A549 (cell line): ENCODE results near the gene MYADM. TPM values are rescaled to one million over a fixed set of nuclear protein-coding genes. Genes with fewer than 3 reads are reported as not detected.
A peak's percentile ranks its signal among the peaks of the same experiment; 100 is the strongest.

ENCODE experiments used
- ATAC-seq, 2 experiments: fragments of 200-7000 bp in 1 of 2; fragments of >200 bp in 1 of 2; cut with Nextera tagmentation in 1 of 2; cut with Tn5 transposase in 1 of 2; 3 replicates each; pipeline versions ENCODE4 v1.8.0 to v1.9.1; 2018 to 2020; ENCODE audit warnings: mild to moderate bottlenecking in 1 of 2, moderate library complexity in 1 of 2
- CTCF ChIA-PET: fragments of 300-600 bp; sonication (Branson Sonifier 250); formaldehyde crosslinking; extraction: SDS; loops from one replicate; lab custom pipeline; 2021; ENCODE audit warnings: antibody characterized with exemption, inconsistent platforms; lab: Yijun Ruan, JAX
- POLR2A ChIA-PET: fragments of 350-600 bp; formaldehyde crosslinking; extraction: SDS; loops from one replicate; lab custom pipeline; 2021; ENCODE audit warnings: antibody characterized with exemption, inconsistent platforms; lab: Yijun Ruan, JAX
- DNase-seq, 2 experiments: peaks; one replicate each; pipeline versions ENCODE4 v3.0.0 to v3.0.0-alpha.2; 2011 to 2016; ENCODE audit warnings: low read depth in 1 of 2, low spot score in 1 of 2
- FAIRE-seq: peaks from 2 replicates; lab custom pipeline; 2011; peaks lifted over from hg19 to GRCh38; lab: Jason Lieb, UNC
- H3K27ac ChIP-seq, 2 experiments: fragments of >200 bp; sonication (Bioruptor Twin); formaldehyde crosslinking; 3 replicates each; pipeline ENCODE4 v1.5.1; 2016 to 2017
- H3K4me1 ChIP-seq: fragments of >200 bp; sonication (Bioruptor Twin); formaldehyde crosslinking; 3 replicates; pipeline ENCODE4 v1.6.1; 2016
- H3K4me2 ChIP-seq: fragments of >200 bp; sonication (Bioruptor Twin); formaldehyde crosslinking; 3 replicates; pipeline ENCODE4 v1.6.1; 2016
- H3K4me3 ChIP-seq: fragments of >200 bp; sonication (Bioruptor Twin); formaldehyde crosslinking; 3 replicates; pipeline ENCODE4 v1.5.1; 2016
- H3K9me3 ChIP-seq: fragments of >200 bp; sonication (Bioruptor Twin); formaldehyde crosslinking; 3 replicates; pipeline ENCODE4 v1.6.1; 2016
- CBX2 ChIP-seq: fragments of 200-600 bp; sonication (generic); IDR thresholded peaks from 2 replicates; pipeline ENCODE4 v1.6.1; 2016; ENCODE audit warnings: low read depth, mild to moderate bottlenecking, borderline replicate concordance
- CBX8 ChIP-seq: fragments of 200-600 bp; sonication (generic); IDR thresholded peaks from 2 replicates; pipeline ENCODE4 v1.6.1; 2016
- CEBPB ChIP-seq, 2 experiments: fragments of >200 bp in 1 of 2; sonication (Bioruptor Twin) in 1 of 2; formaldehyde crosslinking in 1 of 2; IDR thresholded peaks; 2 replicates each; pipeline ENCODE4 v1.6.1; 2012 to 2016
- EHF ChIP-seq: fragments of 250-450 bp; sonication (Bioruptor Pico); IDR thresholded peaks from 2 replicates; pipeline ENCODE4 v1.5.0; 2020; ENCODE audit warnings: mild to moderate bottlenecking
- EHMT2 ChIP-seq: fragments of 200-600 bp; sonication (generic); IDR thresholded peaks from 2 replicates; pipeline ENCODE4 v1.6.1; 2016; ENCODE audit warnings: antibody characterized with exemption, low read depth, mild to moderate bottlenecking, moderate library complexity
- ESRRA ChIP-seq: fragments of 150-350 bp; IDR thresholded peaks from 2 replicates; pipeline ENCODE4 v1.6.1; 2014; ENCODE audit warnings: mild to moderate bottlenecking, low read length, borderline replicate concordance
- FOSB ChIP-seq: fragments of 250-450 bp; sonication (Bioruptor Pico); IDR thresholded peaks from 2 replicates; pipeline ENCODE4 v1.5.0; 2020; ENCODE audit warnings: mild to moderate bottlenecking, moderate library complexity
- GATA3 ChIP-seq: IDR thresholded peaks from 2 replicates; pipeline ENCODE4 v1.6.1; 2012; ENCODE audit warnings: borderline replicate concordance
- HDAC2 ChIP-seq: fragments of 200-600 bp; sonication (generic); IDR thresholded peaks from 2 replicates; pipeline ENCODE4 v1.6.1; 2016
- HEYL ChIP-seq: fragments of 250-450 bp; sonication (Bioruptor Pico); IDR thresholded peaks from 2 replicates; pipeline ENCODE4 v1.8.0; 2021; ENCODE audit warnings: mild to moderate bottlenecking, moderate library complexity
- HOXA7 ChIP-seq: fragments of 250-450 bp; sonication (Bioruptor Pico); IDR thresholded peaks from 2 replicates; pipeline ENCODE4 v1.5.0; 2020; ENCODE audit warnings: mild to moderate bottlenecking, moderate library complexity
- KDM5A ChIP-seq: fragments of 200-600 bp; sonication (generic); IDR thresholded peaks from 2 replicates; pipeline ENCODE4 v1.6.1; 2016; ENCODE audit warnings: antibody characterized with exemption, mild to moderate bottlenecking
- MAZ ChIP-seq: fragments of 150-350 bp; IDR thresholded peaks from 2 replicates; pipeline ENCODE4 v1.6.1; 2014; ENCODE audit warnings: antibody characterized with exemption, low read depth, low read length, borderline replicate concordance
- RARB ChIP-seq: fragments of 250-450 bp; sonication (Bioruptor Pico); IDR thresholded peaks from 2 replicates; pipeline ENCODE4 v1.8.0; 2021; ENCODE audit warnings: mild to moderate bottlenecking, moderate library complexity
- RCOR1 ChIP-seq: fragments of 150-350 bp; IDR thresholded peaks from 2 replicates; pipeline ENCODE4 v1.6.1; 2014; ENCODE audit warnings: antibody characterized with exemption, low read length, low read depth
- SMC3 ChIP-seq: fragments of >200 bp; sonication (Bioruptor Twin); formaldehyde crosslinking; IDR thresholded peaks from 3 replicates; pipeline ENCODE4 v1.6.1; 2018; ENCODE audit warnings: inconsistent platforms
- SREBF2 ChIP-seq: fragments of 450-650 bp; IDR thresholded peaks from 2 replicates; pipeline ENCODE4 v1.6.1; 2014; ENCODE audit warnings: mild to moderate bottlenecking, moderate library complexity
- TFCP2L1 ChIP-seq: fragments of 250-450 bp; sonication (Bioruptor Pico); IDR thresholded peaks from 2 replicates; pipeline ENCODE4 v1.5.0; 2021; ENCODE audit warnings: mild to moderate bottlenecking
- TP53 ChIP-seq: fragments of 250-450 bp; sonication (Bioruptor Pico); IDR thresholded peaks from 2 replicates; pipeline ENCODE4 v1.5.0; 2021; ENCODE audit warnings: mild to moderate bottlenecking, moderate library complexity
- ZC3H11A ChIP-seq: fragments of 450-650 bp; IDR thresholded peaks from 2 replicates; pipeline ENCODE4 v1.6.1; 2014; ENCODE audit warnings: antibody characterized with exemption, mild to moderate bottlenecking
- ZFP36 ChIP-seq: fragments of 450-650 bp; IDR thresholded peaks from 2 replicates; pipeline ENCODE4 v1.6.1; 2014; ENCODE audit warnings: borderline replicate concordance; ENCODE audit not compliant: partially characterized antibody
- ZSCAN20 ChIP-seq: fragments of 250-450 bp; sonication (Bioruptor Pico); IDR thresholded peaks from 2 replicates; pipeline ENCODE4 v1.8.0; 2022; ENCODE audit warnings: mild to moderate bottlenecking, moderate library complexity
- WGBS: methylation state at CpG from one replicate; pipeline ENCODE4 v1.1.6; 2017; ENCODE audit errors: missing lambda C conversion rate; 5-methylcytosine and 5-hydroxymethylcytosine counted together
- polyA plus RNA-seq, 4 experiments: library from polyadenylated mRNA; depleted of rRNA in 3 of 4; stranded (reverse); fragments of >200 nt; fragmentation: RNase III in 1 of 4; extraction: RNeasy Plus Mini Kit Qiagen cat#74134 plus additional on column Dnase treatment in 1 of 4; gene quantifications; 2 replicates in 3 of 4; 3 replicates in 1 of 4; pipeline ENCODE4 v1.2.3, GENCODE V29; 2011 to 2017
- TF ChIP-seq, protein P1 (sequence below): fragments of 250-450 bp; sonication (Bioruptor Pico); IDR thresholded peaks from 2 replicates; pipeline ENCODE4 v1.5.0; 2021; ENCODE audit warnings: mild to moderate bottlenecking, moderate library complexity, borderline replicate concordance
- TF ChIP-seq, protein P2 (sequence below): IDR thresholded peaks from 2 replicates; pipeline ENCODE4 v1.6.1; 2012
- TF ChIP-seq, protein P3 (sequence below): fragments of >200 bp; sonication (Bioruptor Twin); formaldehyde crosslinking; IDR thresholded peaks from 2 replicates; pipeline ENCODE4 v1.6.1; 2016
- TF ChIP-seq, protein P4 (sequence below): fragments of 200-600 bp; sonication (generic); IDR thresholded peaks from 2 replicates; pipeline ENCODE4 v1.6.1; 2016; ENCODE audit warnings: antibody characterized with exemption, mild to moderate bottlenecking, moderate library complexity
- TF ChIP-seq, protein P5 (sequence below): IDR thresholded peaks from 2 replicates; pipeline ENCODE4 v1.6.1; 2012; ENCODE audit warnings: low read depth, borderline replicate concordance

MYADM gene
- polyA plus RNA-seq, 2 of the 4 experiments (the other 2 are of a cell fraction), result 37.7 to 90.7 TPM

DNA sequence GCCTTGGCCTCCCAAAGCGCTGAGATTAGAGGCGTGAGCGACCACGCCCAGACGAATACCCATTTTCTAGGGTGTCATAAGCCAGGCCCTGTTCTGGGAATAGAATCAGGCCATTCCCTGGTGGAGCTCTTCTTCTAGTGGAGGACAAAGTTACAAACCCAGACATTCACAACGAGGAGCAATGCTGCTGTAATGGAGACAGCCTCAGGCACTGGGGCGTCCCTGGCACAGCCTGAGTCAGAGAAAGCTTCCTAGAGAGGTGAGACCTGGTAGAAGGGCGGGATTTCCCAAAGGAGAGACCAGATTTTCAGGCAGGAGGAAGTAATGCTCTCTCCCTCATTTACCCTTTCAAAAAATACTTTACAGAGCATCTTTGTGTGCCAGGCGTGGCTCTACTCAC is 27.0 kb downstream of the MYADM start (continued):
- TF ChIP-seq, protein P1, sequence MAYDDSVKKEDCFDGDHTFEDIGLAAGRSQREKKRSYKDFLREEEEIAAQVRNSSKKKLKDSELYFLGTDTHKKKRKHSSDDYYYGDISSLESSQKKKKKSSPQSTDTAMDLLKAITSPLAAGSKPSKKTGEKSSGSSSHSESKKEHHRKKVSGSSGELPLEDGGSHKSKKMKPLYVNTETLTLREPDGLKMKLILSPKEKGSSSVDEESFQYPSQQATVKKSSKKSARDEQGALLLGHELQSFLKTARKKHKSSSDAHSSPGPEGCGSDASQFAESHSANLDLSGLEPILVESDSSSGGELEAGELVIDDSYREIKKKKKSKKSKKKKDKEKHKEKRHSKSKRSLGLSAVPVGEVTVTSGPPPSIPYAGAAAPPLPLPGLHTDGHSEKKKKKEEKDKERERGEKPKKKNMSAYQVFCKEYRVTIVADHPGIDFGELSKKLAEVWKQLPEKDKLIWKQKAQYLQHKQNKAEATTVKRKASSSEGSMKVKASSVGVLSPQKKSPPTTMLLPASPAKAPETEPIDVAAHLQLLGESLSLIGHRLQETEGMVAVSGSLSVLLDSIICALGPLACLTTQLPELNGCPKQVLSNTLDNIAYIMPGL, result no peak
- no peak for TF ChIP-seq SMC3
- TF ChIP-seq CBX2, result no peak
- TF ChIP-seq, protein P2, sequence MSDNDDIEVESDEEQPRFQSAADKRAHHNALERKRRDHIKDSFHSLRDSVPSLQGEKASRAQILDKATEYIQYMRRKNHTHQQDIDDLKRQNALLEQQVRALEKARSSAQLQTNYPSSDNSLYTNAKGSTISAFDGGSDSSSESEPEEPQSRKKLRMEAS, result no peak
- no peak for TF ChIP-seq GATA3
- TF ChIP-seq, protein P3, sequence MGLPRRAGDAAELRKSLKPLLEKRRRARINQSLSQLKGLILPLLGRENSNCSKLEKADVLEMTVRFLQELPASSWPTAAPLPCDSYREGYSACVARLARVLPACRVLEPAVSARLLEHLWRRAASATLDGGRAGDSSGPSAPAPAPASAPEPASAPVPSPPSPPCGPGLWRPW, result no peak
- no peak for TF ChIP-seq CBX8
- TF ChIP-seq SREBF2, result no peak
- TF ChIP-seq, all 56 proteins: peak for 0

DNA sequence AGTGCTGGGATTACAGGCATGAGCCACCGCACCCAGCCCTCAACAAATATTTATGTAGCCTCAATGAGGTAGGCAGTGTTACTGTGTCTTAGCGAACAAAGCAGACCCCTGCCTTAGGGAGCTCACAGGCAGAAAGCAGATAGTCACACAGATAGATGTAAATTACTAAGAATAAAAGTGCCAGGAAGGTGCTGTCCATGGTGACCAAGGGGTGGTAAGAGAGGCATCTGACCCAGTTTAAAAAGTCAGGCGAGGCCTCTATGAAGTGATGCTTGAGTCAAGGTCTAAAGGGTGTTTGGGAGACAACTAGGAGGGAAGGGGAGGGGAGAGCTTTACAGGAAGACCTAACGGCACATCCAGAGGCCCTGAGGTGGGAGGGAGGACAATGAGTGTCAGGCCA is 29.0 kb downstream of the MYADM start:
- 57% methylated on average over 4 of the region's 4 CpGs for WGBS
- Histone ChIP-seq H3K9me3 (no peaks in the 10 kb centered on the region), H3K4me3 (no peak overlapping the region), H3K4me2 (no peak overlapping the region), H3K4me1 (peaks cover 15% of the 10 kb centered on the region; the same call in 2 of the 3 replicates), H3K27ac (no peak overlapping the region)
- no peak for DNase-seq
- no peak for ATAC-seq
- ChIA-PET CTCF (interaction anchor here (1.6 to 6.3 kb wide), 6 partner anchors 9 to 134 kb away, joined by 4 to 38 read pairs (median 8); partner anchors contain the start of genes CACNG7 and PRKCG), POLR2A (no interaction called here)
- TF ChIP-seq ZC3H11A (no peak), HOXA7 (CRISPR knock-in tag) (no peak)
- TF ChIP-seq, protein P4, sequence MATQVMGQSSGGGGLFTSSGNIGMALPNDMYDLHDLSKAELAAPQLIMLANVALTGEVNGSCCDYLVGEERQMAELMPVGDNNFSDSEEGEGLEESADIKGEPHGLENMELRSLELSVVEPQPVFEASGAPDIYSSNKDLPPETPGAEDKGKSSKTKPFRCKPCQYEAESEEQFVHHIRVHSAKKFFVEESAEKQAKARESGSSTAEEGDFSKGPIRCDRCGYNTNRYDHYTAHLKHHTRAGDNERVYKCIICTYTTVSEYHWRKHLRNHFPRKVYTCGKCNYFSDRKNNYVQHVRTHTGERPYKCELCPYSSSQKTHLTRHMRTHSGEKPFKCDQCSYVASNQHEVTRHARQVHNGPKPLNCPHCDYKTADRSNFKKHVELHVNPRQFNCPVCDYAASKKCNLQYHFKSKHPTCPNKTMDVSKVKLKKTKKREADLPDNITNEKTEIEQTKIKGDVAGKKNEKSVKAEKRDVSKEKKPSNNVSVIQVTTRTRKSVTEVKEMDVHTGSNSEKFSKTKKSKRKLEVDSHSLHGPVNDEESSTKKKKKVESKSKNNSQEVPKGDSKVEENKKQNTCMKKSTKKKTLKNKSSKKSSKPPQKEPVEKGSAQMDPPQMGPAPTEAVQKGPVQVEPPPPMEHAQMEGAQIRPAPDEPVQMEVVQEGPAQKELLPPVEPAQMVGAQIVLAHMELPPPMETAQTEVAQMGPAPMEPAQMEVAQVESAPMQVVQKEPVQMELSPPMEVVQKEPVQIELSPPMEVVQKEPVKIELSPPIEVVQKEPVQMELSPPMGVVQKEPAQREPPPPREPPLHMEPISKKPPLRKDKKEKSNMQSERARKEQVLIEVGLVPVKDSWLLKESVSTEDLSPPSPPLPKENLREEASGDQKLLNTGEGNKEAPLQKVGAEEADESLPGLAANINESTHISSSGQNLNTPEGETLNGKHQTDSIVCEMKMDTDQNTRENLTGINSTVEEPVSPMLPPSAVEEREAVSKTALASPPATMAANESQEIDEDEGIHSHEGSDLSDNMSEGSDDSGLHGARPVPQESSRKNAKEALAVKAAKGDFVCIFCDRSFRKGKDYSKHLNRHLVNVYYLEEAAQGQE, result peak; percentile 80
- FAIRE-seq, result no peak

DNA sequence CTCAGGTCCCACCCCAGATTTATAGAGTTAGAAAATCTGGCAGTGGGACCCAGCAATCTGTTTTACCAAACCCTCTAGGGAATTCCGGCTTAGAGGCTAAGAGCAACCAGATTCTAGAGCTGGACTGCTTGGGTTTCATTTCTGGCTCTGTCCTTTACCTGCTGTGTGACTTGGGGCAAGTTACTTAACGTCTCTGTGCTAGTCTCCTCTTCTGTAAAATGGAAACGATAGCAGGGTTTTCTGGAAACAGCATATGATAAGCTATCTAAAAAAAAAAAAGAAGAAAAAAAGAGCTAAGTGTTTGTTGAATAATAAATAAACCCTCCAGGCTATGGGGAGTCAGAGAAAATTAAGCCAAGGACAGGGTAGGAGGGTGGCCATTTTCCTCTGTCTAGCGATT is 29.8 kb downstream of the MYADM start:
- no peak overlapping the region for H3K27ac ChIP-seq
- FAIRE-seq (no peak), ATAC-seq (no peak), DNase-seq (no peak)
- POLR2A ChIA-PET, result interaction anchor here (1.0 kb wide), 1 partner anchor 31 kb away, joined by 4 read pairs; no protein-coding TSS in a partner anchor
- CTCF ChIA-PET, result interaction anchor here (1.6 to 6.3 kb wide), 6 partner anchors 9 to 133 kb away, joined by 4 to 38 read pairs (median 8); partner anchors contain the start of genes CACNG7 and PRKCG
- no peaks in the 10 kb centered on the region for H3K9me3 ChIP-seq
- H3K4me1 ChIP-seq, result peaks cover 15% of the 10 kb centered on the region; the same call in 2 of the 3 replicates
- H3K4me2 ChIP-seq, result no peak overlapping the region
- no peak overlapping the region for H3K4me3 ChIP-seq
- 48% methylated on average over 4 of the region's 4 CpGs for WGBS
- TF ChIP-seq EHF (CRISPR knock-in tag) (no peak), ZFP36 (peak; percentile 73)
- TF ChIP-seq, all 56 proteins: peak for 1

DNA sequence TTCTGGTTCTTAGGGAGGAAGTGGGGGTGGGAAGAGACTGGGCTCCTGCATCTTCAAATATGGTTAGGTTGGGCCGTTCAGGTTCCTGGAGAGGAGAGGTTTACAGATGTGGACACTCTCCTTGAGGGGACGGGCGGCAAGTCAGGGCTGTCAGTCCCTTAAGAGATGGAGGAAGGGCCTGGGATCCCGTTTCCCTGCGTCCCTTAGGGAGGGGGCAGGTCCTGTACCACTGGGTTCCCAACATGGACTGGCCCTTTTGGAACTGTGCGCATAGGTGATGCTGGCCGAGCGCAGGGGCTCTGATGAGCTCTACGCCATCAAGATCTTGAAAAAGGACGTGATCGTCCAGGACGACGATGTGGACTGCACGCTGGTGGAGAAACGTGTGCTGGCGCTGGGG is 30.5 kb downstream of the MYADM start:
- H3K4me2 ChIP-seq, result peak overlapping the region; percentile 73
- WGBS, result 63% methylated on average over 16 of the region's 16 CpGs
- no peak for DNase-seq
- H3K4me1 ChIP-seq, result peaks cover 15% of the 10 kb centered on the region; the same call in 2 of the 3 replicates
- FAIRE-seq, result no peak
- POLR2A ChIA-PET, result interaction anchor here (0.9 to 1.0 kb wide), 2 partner anchors 16 to 32 kb away, joined by 4 to 7 read pairs; no protein-coding TSS in a partner anchor
- no peaks in the 10 kb centered on the region for H3K9me3 ChIP-seq
- H3K4me3 ChIP-seq, result no peak overlapping the region
- CTCF ChIA-PET, result interaction anchor here (0.9 to 7.2 kb wide), 9 partner anchors 9 to 133 kb away, joined by 3 to 62 read pairs (median 4); partner anchors contain the start of genes CACNG7 and PRKCG
- no peak overlapping the region; a peak in 1 of 6 replicates for H3K27ac ChIP-seq
- ATAC-seq, result peak; percentile 17; a peak in 3 of 6 replicates
- TF ChIP-seq FOSB (CRISPR knock-in tag) (no peak), RCOR1 (no peak), EHMT2 (no peak), ESRRA (no peak), HEYL (CRISPR knock-in tag) (no peak), KDM5A (no peak), MAZ (no peak), RARB (CRISPR knock-in tag) (no peak), CBX2 (no peak), TFCP2L1 (CRISPR knock-in tag) (no peak), TP53 (no peak), ZC3H11A (no peak), HDAC2 (no peak), SMC3 (no peak), SREBF2 (no peak), ZSCAN20 (CRISPR knock-in tag) (no peak), CEBPB (IDR thresholded peaks at IDR 0.05) (no peak)
- TF ChIP-seq, protein P5, sequence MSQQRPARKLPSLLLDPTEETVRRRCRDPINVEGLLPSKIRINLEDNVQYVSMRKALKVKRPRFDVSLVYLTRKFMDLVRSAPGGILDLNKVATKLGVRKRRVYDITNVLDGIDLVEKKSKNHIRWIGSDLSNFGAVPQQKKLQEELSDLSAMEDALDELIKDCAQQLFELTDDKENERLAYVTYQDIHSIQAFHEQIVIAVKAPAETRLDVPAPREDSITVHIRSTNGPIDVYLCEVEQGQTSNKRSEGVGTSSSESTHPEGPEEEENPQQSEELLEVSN, result no peak
